Nephron (organoid): ENCODE data around the gene RASEF.
"Not testable (repeated sequence)": the region's sequence is repeated elsewhere in the genome, so short reads cannot be mapped to it uniquely, and the experiment has no call there.

Experiments
- H3K27ac Mint-ChIP-seq, 3 experiments: 2 replicates each; pipeline ENCODE4 v1.8.0; 2020; ENCODE audit warnings: mixed read lengths in 3 of 3, mild to moderate bottlenecking in 2 of 3, moderate library complexity in 1 of 3
- H3K27me3 Mint-ChIP-seq: 2 replicates; pipeline ENCODE4 v1.8.0; 2021; ENCODE audit warnings: low read depth, mild to moderate bottlenecking, moderate library complexity, mixed read lengths
- H3K36me3 Mint-ChIP-seq: 2 replicates; pipeline ENCODE4 v1.8.0; 2020; ENCODE audit warnings: low read depth, mixed read lengths
- H3K4me1 Mint-ChIP-seq: 2 replicates; pipeline ENCODE4 v1.8.0; 2020; ENCODE audit warnings: mixed read lengths
- H3K4me3 Mint-ChIP-seq, 3 experiments: 2 replicates each; pipeline ENCODE4 v1.8.0; 2020; ENCODE audit warnings: mild to moderate bottlenecking in 3 of 3, mixed read lengths in 3 of 3, moderate library complexity in 2 of 3
- H3K9me3 Mint-ChIP-seq: 2 replicates; pipeline ENCODE4 v1.8.0; 2020; ENCODE audit warnings: mixed read lengths
- TF ChIP-seq, protein P1 (sequence below), 3 experiments: fragments of 200-600 bp; sonication (generic); IDR thresholded peaks; one replicate each; pipeline ENCODE4 v1.5.0; 2021; ENCODE audit warnings: antibody characterized with exemption in 3 of 3; ENCODE audit not compliant: unreplicated experiment in 3 of 3

RASEF gene

DNA sequence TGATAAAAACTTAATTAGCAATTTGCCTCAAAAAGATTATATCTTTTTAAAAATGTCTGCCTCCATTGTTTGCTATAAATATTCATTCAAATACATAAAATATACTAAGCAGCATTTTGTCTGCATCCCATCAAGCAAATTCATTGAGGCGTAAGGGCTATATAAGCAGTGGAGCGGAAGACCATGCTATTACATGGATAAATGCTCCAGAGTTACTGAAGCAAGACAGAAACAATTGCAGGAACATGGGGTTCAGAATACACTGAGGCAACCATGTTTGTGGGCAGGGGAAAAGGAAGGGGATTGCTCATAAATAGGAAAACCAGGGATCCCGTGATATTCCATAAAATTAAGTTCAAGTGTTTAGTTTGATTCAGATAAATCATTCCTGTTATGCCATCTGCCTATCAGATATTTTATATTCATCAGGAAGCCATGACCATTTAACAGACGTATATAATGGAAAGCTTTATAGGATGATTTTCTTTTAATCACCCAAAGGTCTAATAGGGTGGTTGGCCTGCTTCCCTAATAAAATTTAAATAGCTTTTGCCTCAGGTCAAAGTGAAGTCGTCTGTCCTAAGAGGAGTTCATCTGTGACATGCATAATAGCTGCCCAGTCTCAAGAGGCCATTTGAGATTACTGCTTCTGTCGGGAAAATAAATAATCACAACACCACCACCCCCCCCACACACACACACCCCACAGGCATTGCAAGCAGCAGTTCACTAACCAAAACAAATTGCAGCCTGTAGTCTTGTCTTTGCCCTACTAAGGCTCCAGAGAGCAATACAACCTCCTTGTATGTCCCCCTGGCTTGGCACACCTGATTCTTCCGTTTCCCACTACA is 105.2 kb downstream of the RASEF start:
- H3K36me3 Mint-ChIP-seq: no peaks in the 10 kb centered on the region
- H3K27ac Mint-ChIP-seq: peak overlapping the region in 1 of 3 experiments; percentile 52
- peaks cover 10% of the 10 kb centered on the region for H3K27me3 Mint-ChIP-seq
- TF ChIP-seq, protein P1, sequence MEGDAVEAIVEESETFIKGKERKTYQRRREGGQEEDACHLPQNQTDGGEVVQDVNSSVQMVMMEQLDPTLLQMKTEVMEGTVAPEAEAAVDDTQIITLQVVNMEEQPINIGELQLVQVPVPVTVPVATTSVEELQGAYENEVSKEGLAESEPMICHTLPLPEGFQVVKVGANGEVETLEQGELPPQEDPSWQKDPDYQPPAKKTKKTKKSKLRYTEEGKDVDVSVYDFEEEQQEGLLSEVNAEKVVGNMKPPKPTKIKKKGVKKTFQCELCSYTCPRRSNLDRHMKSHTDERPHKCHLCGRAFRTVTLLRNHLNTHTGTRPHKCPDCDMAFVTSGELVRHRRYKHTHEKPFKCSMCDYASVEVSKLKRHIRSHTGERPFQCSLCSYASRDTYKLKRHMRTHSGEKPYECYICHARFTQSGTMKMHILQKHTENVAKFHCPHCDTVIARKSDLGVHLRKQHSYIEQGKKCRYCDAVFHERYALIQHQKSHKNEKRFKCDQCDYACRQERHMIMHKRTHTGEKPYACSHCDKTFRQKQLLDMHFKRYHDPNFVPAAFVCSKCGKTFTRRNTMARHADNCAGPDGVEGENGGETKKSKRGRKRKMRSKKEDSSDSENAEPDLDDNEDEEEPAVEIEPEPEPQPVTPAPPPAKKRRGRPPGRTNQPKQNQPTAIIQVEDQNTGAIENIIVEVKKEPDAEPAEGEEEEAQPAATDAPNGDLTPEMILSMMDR (IDR thresholded peaks at IDR 0.05; ENCODE audit: unreplicated experiment in 3 of 3): no peak
- no peaks in the 10 kb centered on the region for H3K9me3 Mint-ChIP-seq
- H3K4me1 Mint-ChIP-seq: peaks cover 11% of the 10 kb centered on the region
- no peak overlapping the region for H3K4me3 Mint-ChIP-seq

DNA sequence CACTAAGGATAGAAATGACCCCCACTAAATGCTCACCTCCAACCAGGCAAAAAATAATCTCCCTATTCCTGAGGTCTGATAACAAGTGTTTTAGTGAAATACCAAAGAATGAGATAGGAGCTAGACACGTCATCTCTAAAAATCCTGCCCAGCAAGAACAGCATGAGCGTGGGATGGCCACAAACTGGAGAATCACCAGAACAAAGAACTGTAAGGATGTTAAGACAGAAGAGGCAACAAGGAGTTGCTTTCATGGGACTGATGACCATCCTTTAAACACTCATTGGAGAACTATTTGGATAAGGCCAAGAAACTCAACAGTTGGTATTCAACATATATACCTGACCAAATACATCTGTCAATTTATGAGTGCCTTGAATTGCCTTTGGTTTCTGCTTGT is 113.7 kb downstream of the RASEF start:
- TF ChIP-seq, protein P1 (IDR thresholded peaks at IDR 0.05; ENCODE audit: unreplicated experiment in 3 of 3): no peak

DNA sequence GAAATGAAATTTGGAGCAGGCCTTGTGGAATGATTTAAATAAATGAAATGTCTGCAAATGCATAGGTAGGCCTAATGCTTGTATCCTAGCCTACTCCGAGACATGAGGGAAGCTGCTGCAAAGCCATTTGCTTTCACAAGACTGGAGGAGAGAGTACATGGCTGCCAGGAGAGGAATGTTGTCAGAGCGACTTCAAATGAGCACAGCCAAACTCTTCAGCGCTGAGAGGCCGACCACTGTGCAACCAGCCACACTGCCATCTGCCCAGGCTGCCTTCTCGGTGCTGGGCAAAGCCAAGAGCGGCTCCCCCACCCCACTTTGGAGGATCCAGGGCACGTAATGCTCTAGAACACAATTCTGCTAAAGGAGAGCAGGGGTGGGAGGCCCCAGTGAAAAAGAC is 122.6 kb downstream of the RASEF start:
- no peak overlapping the region for H3K27ac Mint-ChIP-seq
- TF ChIP-seq, protein P1 (IDR thresholded peaks at IDR 0.05; ENCODE audit: unreplicated experiment in 3 of 3): no peak
- no peaks in the 10 kb centered on the region for H3K36me3 Mint-ChIP-seq
- peaks cover 7% of the 10 kb centered on the region for H3K27me3 Mint-ChIP-seq
- no peak overlapping the region for H3K4me3 Mint-ChIP-seq
- no peaks in the 10 kb centered on the region for H3K4me1 Mint-ChIP-seq
- no peaks in the 10 kb centered on the region for H3K9me3 Mint-ChIP-seq

More for the DNA sequence above, 113.7 kb downstream of the RASEF start:
- Mint-ChIP-seq H3K9me3 (no peaks in the 10 kb centered on the region), H3K27ac (no peak overlapping the region), H3K4me3 (no peak overlapping the region), H3K27me3 (peaks cover 4% of the 10 kb centered on the region), H3K4me1 (no peaks in the 10 kb centered on the region), H3K36me3 (no peaks in the 10 kb centered on the region)

DNA sequence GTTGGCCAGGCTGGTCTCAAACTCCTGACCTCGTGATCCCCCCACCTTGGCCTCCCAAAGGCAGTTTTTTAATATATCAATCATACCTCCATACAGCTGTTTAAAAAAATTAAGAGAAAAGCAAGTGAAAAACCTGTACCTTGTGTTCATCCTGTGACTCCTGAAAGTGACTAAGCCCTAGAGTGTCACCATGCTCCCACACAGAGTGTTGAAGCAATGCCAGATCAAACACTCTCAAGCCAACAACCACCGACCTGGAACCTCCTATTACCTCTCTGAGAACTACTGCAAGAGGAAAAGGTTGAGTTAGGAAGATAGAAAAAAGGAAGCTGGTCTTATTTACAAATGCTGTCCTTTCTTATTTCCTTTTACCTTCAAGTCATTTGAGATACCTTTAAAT is 123.5 kb downstream of the RASEF start:
- Mint-ChIP-seq H3K27ac (no peak overlapping the region), H3K36me3 (no peaks in the 10 kb centered on the region), H3K4me1 (no peaks in the 10 kb centered on the region), H3K27me3 (peaks cover 7% of the 10 kb centered on the region), H3K4me3 (no peak overlapping the region), H3K9me3 (no peaks in the 10 kb centered on the region)
- TF ChIP-seq, protein P1 (IDR thresholded peaks at IDR 0.05; ENCODE audit: unreplicated experiment in 3 of 3): no peak

DNA sequence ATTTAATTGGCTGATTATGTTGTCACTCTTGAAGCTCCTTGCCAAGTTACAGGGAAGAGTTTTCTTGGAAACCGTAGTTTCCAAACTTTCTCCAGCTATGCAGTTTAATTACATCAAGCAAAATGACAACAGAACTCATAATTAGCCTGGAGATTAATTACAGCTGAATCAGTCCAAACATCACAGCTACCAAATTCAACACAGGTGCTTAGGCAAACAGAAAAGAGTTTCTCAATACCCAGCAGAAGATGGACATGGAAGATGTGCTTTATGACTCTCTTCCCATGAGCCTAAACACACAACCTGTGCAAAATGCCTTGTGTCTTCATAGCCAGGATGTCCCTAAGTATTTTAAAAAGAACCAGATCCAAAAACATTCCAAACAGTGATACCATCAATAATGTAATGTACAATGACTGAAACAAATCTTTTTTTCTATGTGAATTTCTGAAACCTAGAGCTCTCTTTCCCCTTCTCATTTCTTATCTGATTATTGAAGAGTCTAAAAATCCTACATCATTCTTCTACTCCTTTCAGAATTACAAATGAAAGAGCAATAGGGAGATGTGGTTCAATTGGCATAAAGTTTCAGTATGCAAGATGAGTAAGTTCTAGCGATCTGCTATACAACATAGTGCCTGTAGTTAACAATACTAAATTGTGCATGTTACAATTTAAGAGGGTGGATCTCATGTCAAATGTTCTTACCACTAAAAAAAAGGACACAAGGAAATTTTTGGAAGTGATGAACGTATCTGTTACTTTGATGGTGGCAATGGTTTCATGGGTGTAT is 124.3 kb downstream of the RASEF start:
- Mint-ChIP-seq H3K27me3 (peaks cover 7% of the 10 kb centered on the region), H3K27ac (no peak overlapping the region), H3K36me3 (no peaks in the 10 kb centered on the region), H3K4me3 (no peak overlapping the region), H3K9me3 (no peaks in the 10 kb centered on the region), H3K4me1 (no peaks in the 10 kb centered on the region)
- TF ChIP-seq, protein P1 (IDR thresholded peaks at IDR 0.05; ENCODE audit: unreplicated experiment in 3 of 3): no peak

DNA sequence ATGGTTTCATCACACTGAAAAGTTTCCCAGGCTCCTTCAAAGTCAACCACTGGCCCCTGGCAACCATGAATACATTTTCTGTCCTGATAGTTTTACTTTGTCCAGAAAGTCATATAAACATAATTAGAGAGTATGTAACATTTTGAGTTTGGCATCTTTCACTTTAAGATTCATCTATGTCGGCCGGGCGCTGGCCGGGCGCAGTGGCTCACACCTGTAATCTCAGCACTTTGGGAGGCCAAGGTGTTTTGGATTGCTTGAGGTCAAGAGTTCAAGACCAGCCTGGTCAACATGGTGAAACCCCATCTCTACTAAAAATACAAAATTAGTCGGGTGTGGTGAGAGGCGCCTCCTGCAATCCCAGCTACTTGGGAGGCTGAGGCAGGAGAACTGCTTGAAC is 126.4 kb downstream of the RASEF start:
- not testable (repeated sequence) for H3K36me3 Mint-ChIP-seq, H3K9me3 Mint-ChIP-seq, H3K27ac Mint-ChIP-seq, H3K27me3 Mint-ChIP-seq, H3K4me1 Mint-ChIP-seq, H3K4me3 Mint-ChIP-seq
